ENCODE measurements around the gene OR5K2.

GRCh38 chr3:98532709-98533571 is 35.5 kb downstream of the OR5K2 start:
- TF ChIP-seq CTCF (IDR thresholded peaks at IDR 0.05), result no peak
- no peak for TF ChIP-seq EZH2 (IDR thresholded peaks at IDR 0.05; ENCODE audit: borderline replicate concordance, insufficient read depth, low read depth, low read length, poor library complexity, severe bottlenecking)

Measured in B cell (primary cell).